ENCODE results near the gene KCNQ1OT1. TPM values are rescaled to one million over a fixed set of nuclear protein-coding genes. Genes with fewer than 3 reads are reported as not detected.
A peak's percentile ranks its signal among the peaks of the same experiment; 100 is the strongest.

Gene KCNQ1OT1
- total and polyA plus RNA-seq, 9 of the 15 experiments (the other 6 are each of a cell fraction or from before 2014, with no cell fraction given): 0.04 to 2.3 (median 0.74) TPM

GRCh38 chr11:2649400-2649799 lies 50.4 kb downstream of the KCNQ1OT1 start:
- CTCF ChIA-PET (ENCODE audit: low intra/inter-chr PET ratio): no interaction called here
- peaks cover 32% of the 10 kb centered on the region for H3K9me3 ChIP-seq (replicated peaks; ENCODE audit: control insufficient read depth, insufficient read depth, low read depth, low read length)
- in situ Hi-C loops (cut with MboI): no loop called here

GRCh38 chr11:2647953-2648352 lies 51.8 kb downstream of the KCNQ1OT1 start:
- ATAC-seq: no peak
- Histone ChIP-seq H3K4me1 (replicated peaks in 1 of 2; ENCODE audit: control insufficient read depth in 2 of 2, insufficient read depth in 2 of 2, low read length in 2 of 2) (no peaks in the 10 kb centered on the region), H3K36me3 (ENCODE audit: control insufficient read depth, insufficient read depth, low read length) (no peaks in the 10 kb centered on the region), H3K79me2 (ENCODE audit: control insufficient read depth, insufficient read depth, low read length) (no peaks in the 10 kb centered on the region), H3K9me1 (ENCODE audit: control insufficient read depth, insufficient read depth, low read length) (no peaks in the 10 kb centered on the region), H3K4me2 (ENCODE audit: insufficient read depth, low read length) (no peak overlapping the region), H3K27me3 (ENCODE audit: control insufficient read depth in 2 of 2, insufficient read depth in 2 of 2, low read length in 2 of 2) (no peaks in the 10 kb centered on the region), H3K9ac (ENCODE audit: insufficient read depth in 1 of 2, low read depth in 2 of 2, low read length in 2 of 2) (no peak overlapping the region), H3K27ac (ENCODE audit: extremely low read depth, low read depth, low read length) (no peak overlapping the region), H3K9me3 (replicated peaks; ENCODE audit: control insufficient read depth, insufficient read depth, low read depth, low read length) (peaks cover 35% of the 10 kb centered on the region), H4K20me1 (replicated peaks; ENCODE audit: control insufficient read depth, insufficient read depth, low read length) (no peaks in the 10 kb centered on the region), H2AFZ (ENCODE audit: low read depth, low read length) (no peak overlapping the region), H3K4me3 (no peak overlapping the region)
- 72% methylated on average over 4 of the region's 6 CpGs for WGBS (ENCODE audit: insufficient coverage, low coverage, missing lambda C conversion rate)
- no peak for FAIRE-seq
- TF ChIP-seq SRSF7 (optimal IDR thresholded peaks at IDR 0.05; ENCODE audit: low read depth, low read length) (no peak), ZNF280B (CRISPR knock-in tag; IDR thresholded peaks at IDR 0.05) (no peak), NUFIP1 (IDR thresholded peaks at IDR 0.05; ENCODE audit: partially characterized antibody) (no peak), ATF1 (CRISPR knock-in tag; IDR thresholded peaks at IDR 0.05) (no peak), ATF1 (tag; IDR thresholded peaks at IDR 0.05) (no peak)
- in situ Hi-C loops (cut with MboI) (no loop called here), intact Hi-C loops (cut with micrococcal nuclease) (no loop called here)
- ChIA-PET POLR2A (no interaction called here), CTCF (ENCODE audit: low intra/inter-chr PET ratio) (no interaction called here)
- no peak for DNase-seq (ENCODE audit: extremely low read depth in 1 of 4, low spot score in 3 of 4)
- BruUV-seq (replicated peaks): no TSS peak

More at GRCh38 chr11:2649400-2649799, 50.4 kb downstream of the KCNQ1OT1 start:
- H3K4me2 ChIP-seq (ENCODE audit: insufficient read depth, low read length): no peak overlapping the region
- no peaks in the 10 kb centered on the region for H3K4me1 ChIP-seq (replicated peaks in 1 of 2; ENCODE audit: control insufficient read depth in 2 of 2, insufficient read depth in 2 of 2, low read length in 2 of 2)
- intact Hi-C loops (cut with micrococcal nuclease): no loop called here
- ATAC-seq: no peak
- H3K27ac ChIP-seq (ENCODE audit: extremely low read depth, low read depth, low read length): no peak overlapping the region
- no peaks in the 10 kb centered on the region for H3K79me2 ChIP-seq (ENCODE audit: control insufficient read depth, insufficient read depth, low read length)
- TF ChIP-seq ZFP1 (CRISPR knock-in tag; IDR thresholded peaks at IDR 0.05) (peak; percentile 83), NCOA1 (IDR thresholded peaks at IDR 0.05; ENCODE audit: low read depth) (no peak), BACH1 (tag; IDR thresholded peaks at IDR 0.05) (no peak)
- H3K36me3 ChIP-seq (ENCODE audit: control insufficient read depth, insufficient read depth, low read length): no peaks in the 10 kb centered on the region
- no TSS peak for BruUV-seq (replicated peaks)
- DNase-seq (ENCODE audit: extremely low read depth in 1 of 4, low spot score in 3 of 4): no peak
- H3K27me3 ChIP-seq (ENCODE audit: control insufficient read depth in 2 of 2, insufficient read depth in 2 of 2, low read length in 2 of 2): no peaks in the 10 kb centered on the region
- POLR2A ChIA-PET: no interaction called here
- FAIRE-seq: no peak
- no peaks in the 10 kb centered on the region for H4K20me1 ChIP-seq (replicated peaks; ENCODE audit: control insufficient read depth, insufficient read depth, low read length)
- H2AFZ ChIP-seq (ENCODE audit: low read depth, low read length): no peak overlapping the region
- H3K9me1 ChIP-seq (ENCODE audit: control insufficient read depth, insufficient read depth, low read length): no peaks in the 10 kb centered on the region
- no peak overlapping the region for H3K9ac ChIP-seq (ENCODE audit: insufficient read depth in 1 of 2, low read depth in 2 of 2, low read length in 2 of 2)
- no peak overlapping the region for H3K4me3 ChIP-seq
